Stimulated activated naive B cell treated with anti-CD40 and anti-IgM and Interleukin-4, amounts not matched to agents 10 μg/mL and 1 μg/mL and 100 μg/mL, for 72 hours (primary cell): ENCODE data around the gene TRIM54.
A peak's percentile ranks its signal among the peaks of the same experiment; 100 is the strongest.
"Not testable (repeated sequence)": the region's sequence is repeated elsewhere in the genome, so short reads cannot be mapped to it uniquely, and the experiment has no call there.

Experiments used
- ATAC-seq, 2 donors: fragments of 150-1000 bp; cut with Tn5 transposase; replicated peaks; 2 replicates each; pipeline ENCODE4 v1.10.0; 2021; ENCODE audit warnings: moderate library complexity in 1 of 2
- DNase-seq: peaks from one replicate; pipeline ENCODE4 v3.0.0; 2021
- H3K27ac Mint-ChIP-seq: one replicate; pipeline ENCODE4 v1.8.0; 2022; ENCODE audit warnings: mild to moderate bottlenecking, mixed read lengths
- H3K27me3 Mint-ChIP-seq, 2 donors: one replicate each; pipeline ENCODE4 v1.8.0; 2022; ENCODE audit warnings: mixed read lengths in 2 of 2
- H3K36me3 Mint-ChIP-seq, 2 donors: one replicate each; pipeline ENCODE4 v1.8.0; 2022; ENCODE audit warnings: mixed read lengths in 2 of 2, mild to moderate bottlenecking in 1 of 2
- H3K4me1 Mint-ChIP-seq, 2 donors: one replicate each; pipeline ENCODE4 v1.8.0; 2022; ENCODE audit warnings: mixed read lengths in 2 of 2, mild to moderate bottlenecking in 1 of 2
- H3K4me3 Mint-ChIP-seq, 2 donors: one replicate each; pipeline ENCODE4 v1.8.0; 2022; ENCODE audit warnings: mild to moderate bottlenecking in 2 of 2, mixed read lengths in 2 of 2, moderate library complexity in 1 of 2
- H3K9me3 Mint-ChIP-seq, 2 donors: one replicate each; pipeline ENCODE4 v1.8.0; 2022; ENCODE audit warnings: mixed read lengths in 2 of 2, mild to moderate bottlenecking in 1 of 2

The TRIM54 gene

GRCh38 chr2:27305516-27305915, 23.3 kb downstream of the TRIM54 start:
- no peak for DNase-seq
- ATAC-seq: no peak
- H3K27ac Mint-ChIP-seq: no peak overlapping the region
- no peaks in the 10 kb centered on the region for H3K9me3 Mint-ChIP-seq
- peaks cover 13 to 19% of the 10 kb centered on the region in 2 donors for H3K36me3 Mint-ChIP-seq
- H3K27me3 Mint-ChIP-seq: peaks cover 24 to 32% of the 10 kb centered on the region in 2 donors
- peaks cover 7 to 15% of the 10 kb centered on the region in 2 donors for H3K4me1 Mint-ChIP-seq
- H3K4me3 Mint-ChIP-seq: peak overlapping the region in 1 of 2 donors; percentile 4

- DNase-seq (no peak), ATAC-seq (peak in 1 of 2 donors; percentile 19)
- Mint-ChIP-seq H3K36me3 (peaks cover 13 to 22% of the 10 kb centered on the region in 2 donors), H3K27ac (no peak overlapping the region), H3K4me3 (peak overlapping the region; percentile 69 to 78), H3K4me1 (peaks cover 7 to 15% of the 10 kb centered on the region in 2 donors), H3K9me3 (no peaks in the 10 kb centered on the region), H3K27me3 (peaks cover 24 to 32% of the 10 kb centered on the region in 2 donors)
Measured at GRCh38 chr2:27306136-27306535, 23.9 kb downstream of the TRIM54 start.

DNA sequence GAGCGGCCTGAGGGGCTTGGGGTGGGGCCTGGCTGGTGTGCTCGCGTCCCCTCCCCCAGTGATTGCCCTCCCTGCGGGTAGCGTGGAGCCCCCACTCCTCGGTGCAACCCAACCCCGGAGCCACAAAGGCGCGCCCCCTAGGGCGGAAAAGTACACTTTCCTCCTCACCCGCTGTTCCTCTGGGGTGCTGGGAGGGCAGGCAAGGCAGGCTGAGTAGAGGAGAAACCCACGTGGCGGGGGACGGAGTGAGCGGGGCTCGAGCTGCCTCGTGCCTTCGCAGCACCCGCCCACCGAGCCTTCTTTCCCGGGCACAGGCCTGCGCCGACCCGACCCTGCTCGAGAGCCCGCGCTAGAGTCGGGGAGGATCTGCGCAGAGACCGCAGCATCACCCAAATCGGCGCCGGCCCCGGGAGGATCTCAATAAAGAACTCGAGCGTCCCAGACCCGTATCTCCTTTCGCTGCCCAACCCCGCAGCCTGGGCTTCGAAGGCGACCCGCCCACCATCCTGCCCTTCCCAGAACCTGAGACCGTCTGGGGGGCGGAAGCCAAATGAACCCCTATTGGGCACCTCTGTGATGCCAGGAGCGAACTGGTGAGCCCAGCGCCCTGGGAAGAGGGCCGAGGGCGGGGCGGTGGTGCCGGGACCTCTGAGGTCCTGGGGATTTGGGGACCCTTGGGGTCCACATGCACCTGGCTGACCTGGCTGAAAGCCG, 24.5 kb downstream of the TRIM54 start:
- Mint-ChIP-seq H3K36me3 (peaks cover 18 to 28% of the 10 kb centered on the region in 2 donors), H3K4me1 (peaks cover 7 to 15% of the 10 kb centered on the region in 2 donors), H3K9me3 (no peaks in the 10 kb centered on the region), H3K27me3 (peaks cover 24 to 32% of the 10 kb centered on the region in 2 donors), H3K4me3 (peak overlapping the region; percentile 69 to 78), H3K27ac (no peak overlapping the region)
- DNase-seq: peak; percentile 16
- ATAC-seq: peak; percentile 53 to 58

GRCh38 chr2:27307287-27307544, 25.0 kb downstream of the TRIM54 start:
- Mint-ChIP-seq H3K4me3 (peak overlapping the region; percentile 69 to 78), H3K4me1 (peaks cover 7 to 15% of the 10 kb centered on the region in 2 donors), H3K36me3 (peaks cover 22 to 30% of the 10 kb centered on the region in 2 donors), H3K27me3 (peaks cover 24 to 32% of the 10 kb centered on the region in 2 donors), H3K9me3 (no peaks in the 10 kb centered on the region), H3K27ac (no peak overlapping the region)
- ATAC-seq (no peak), DNase-seq (no peak)

GRCh38 chr2:27307545-27308358, 25.5 kb downstream of the TRIM54 start:
- Mint-ChIP-seq H3K4me3 (no peak overlapping the region), H3K9me3 (no peaks in the 10 kb centered on the region)

DNA sequence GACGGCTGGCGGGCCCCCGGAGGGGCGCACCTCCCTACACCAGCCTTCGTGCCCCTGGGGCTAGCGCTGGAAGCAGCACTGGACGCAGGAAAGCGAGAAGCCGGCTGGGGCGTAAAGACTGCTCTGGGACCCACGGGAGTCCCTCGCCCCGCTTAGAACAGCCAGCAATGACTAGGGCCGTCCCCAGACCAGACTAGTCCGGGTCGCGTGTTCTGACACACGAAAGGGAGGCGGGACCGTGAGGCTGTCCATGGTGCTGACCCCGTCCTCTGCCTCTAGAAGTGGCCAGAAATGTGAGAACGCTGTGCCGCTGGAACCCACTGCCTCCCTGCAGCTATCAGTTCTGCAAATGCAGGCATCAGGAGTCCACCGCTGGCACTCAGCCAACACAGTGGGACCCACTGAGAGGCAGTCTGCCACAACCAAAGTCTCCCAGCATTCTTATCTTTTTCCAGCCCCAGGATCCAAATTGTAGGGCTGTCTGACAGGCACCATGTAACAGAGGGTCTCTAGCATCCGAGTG, 26.2 kb downstream of the TRIM54 start, which contains the start of gene UCN:
Gene UCN (minus strand): TSS at position 87 of the 523 bp plus-strand sequence. CDS start 550 bp downstream, outside the sequence.
- Mint-ChIP-seq H3K4me1 (peaks cover 5 to 15% of the 10 kb centered on the region in 2 donors), H3K9me3 (no peaks in the 10 kb centered on the region), H3K27me3 (peaks cover 24 to 32% of the 10 kb centered on the region in 2 donors), H3K27ac (no peak within 1 kb of the TSS), H3K4me3 (peak within 1 kb of the TSS; percentile 69 to 78), H3K36me3 (peaks cover 30 to 39% of the 10 kb centered on the region in 2 donors)
- ATAC-seq: no peak
- DNase-seq: no peak

More at GRCh38 chr2:27307545-27308358, 25.5 kb downstream of the TRIM54 start:
- Mint-ChIP-seq H3K27ac (no peak overlapping the region), H3K4me1 (peaks cover 7 to 15% of the 10 kb centered on the region in 2 donors), H3K36me3 (peaks cover 26 to 35% of the 10 kb centered on the region in 2 donors), H3K27me3 (peaks cover 24 to 32% of the 10 kb centered on the region in 2 donors)
- no peak for DNase-seq
- ATAC-seq: no peak

GRCh38 chr2:27309651-27310050, 27.4 kb downstream of the TRIM54 start:
- peaks cover 31 to 39% of the 10 kb centered on the region in 2 donors for H3K36me3 Mint-ChIP-seq
- peaks cover 19 to 28% of the 10 kb centered on the region in 2 donors for H3K27me3 Mint-ChIP-seq
- DNase-seq: no peak
- peaks cover 5 to 15% of the 10 kb centered on the region in 2 donors for H3K4me1 Mint-ChIP-seq
- ATAC-seq: no peak
- no peak overlapping the region for H3K27ac Mint-ChIP-seq
- no peaks in the 10 kb centered on the region for H3K9me3 Mint-ChIP-seq
- no peak overlapping the region for H3K4me3 Mint-ChIP-seq

DNA sequence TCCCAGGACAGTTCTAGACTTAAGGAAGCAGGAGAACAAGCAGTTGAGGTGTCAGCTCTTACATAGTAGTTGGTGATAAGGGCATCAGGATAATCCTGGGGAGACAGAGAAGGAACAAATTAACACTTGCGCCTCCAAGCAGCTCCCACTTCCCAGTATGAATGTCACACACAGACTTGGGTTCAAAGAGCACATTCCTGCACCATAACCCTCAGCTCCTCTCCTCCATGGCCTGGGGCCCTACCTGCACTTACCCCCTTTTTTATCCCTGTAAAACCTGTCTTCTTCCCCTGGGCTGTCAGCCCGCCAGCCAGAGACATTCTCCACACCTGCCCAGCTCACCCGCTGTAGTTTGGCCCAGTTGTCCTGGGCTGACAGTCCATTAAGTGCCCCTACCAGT, 29.9 kb downstream of the TRIM54 start:
- Mint-ChIP-seq H3K4me3 (no peak overlapping the region), H3K27me3 (peaks cover 2 to 3% of the 10 kb centered on the region in 2 donors), H3K36me3 (peaks cover 36 to 52% of the 10 kb centered on the region in 2 donors), H3K9me3 (no peaks in the 10 kb centered on the region), H3K27ac (peak overlapping the region; percentile 68), H3K4me1 (peaks cover 1 to 3% of the 10 kb centered on the region in 2 donors)
- ATAC-seq (no peak), DNase-seq (no peak)

DNA sequence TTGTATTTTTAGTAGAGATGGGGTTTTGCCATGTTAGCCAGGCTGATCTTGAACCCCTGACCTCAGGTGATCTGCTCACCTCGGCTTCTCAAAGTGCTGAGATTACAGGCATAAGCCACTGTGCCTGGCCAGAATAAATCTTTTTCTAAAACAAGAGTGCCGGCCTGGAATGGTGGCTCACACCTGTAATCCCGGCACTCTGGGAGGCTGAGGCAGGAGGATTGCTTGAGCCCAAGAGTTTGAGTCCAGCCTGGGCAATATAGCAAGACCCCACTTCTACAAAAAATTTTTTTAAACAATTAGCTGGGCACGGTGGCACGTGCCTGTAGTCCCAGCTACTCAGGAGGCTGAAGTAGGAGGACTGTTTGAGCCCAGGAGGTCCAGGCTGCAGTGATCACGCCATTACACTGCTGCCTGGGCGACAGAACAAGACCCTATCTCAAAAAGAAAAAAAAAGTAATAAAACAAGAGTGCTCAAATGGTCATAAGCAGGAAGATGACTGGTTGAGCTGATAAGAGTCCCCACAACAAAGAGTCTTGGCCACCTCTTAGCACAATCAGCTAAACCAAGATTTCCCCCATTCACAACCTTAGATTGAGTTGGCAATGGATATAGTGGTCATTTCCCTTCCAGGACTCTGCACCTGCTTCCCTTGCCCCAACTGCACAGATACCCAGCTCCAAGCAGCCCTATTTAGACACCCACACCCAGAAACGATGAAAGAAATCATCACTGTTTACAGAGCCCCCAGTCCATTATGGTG, 31.8 kb downstream of the TRIM54 start:
- no peak for DNase-seq
- no peaks in the 10 kb centered on the region for H3K27me3 Mint-ChIP-seq
- no peak overlapping the region for H3K4me3 Mint-ChIP-seq
- no peak overlapping the region for H3K27ac Mint-ChIP-seq
- H3K9me3 Mint-ChIP-seq: no peaks in the 10 kb centered on the region
- no peaks in the 10 kb centered on the region for H3K4me1 Mint-ChIP-seq
- H3K36me3 Mint-ChIP-seq: peaks cover 32 to 48% of the 10 kb centered on the region in 2 donors
- no peak for ATAC-seq

DNA sequence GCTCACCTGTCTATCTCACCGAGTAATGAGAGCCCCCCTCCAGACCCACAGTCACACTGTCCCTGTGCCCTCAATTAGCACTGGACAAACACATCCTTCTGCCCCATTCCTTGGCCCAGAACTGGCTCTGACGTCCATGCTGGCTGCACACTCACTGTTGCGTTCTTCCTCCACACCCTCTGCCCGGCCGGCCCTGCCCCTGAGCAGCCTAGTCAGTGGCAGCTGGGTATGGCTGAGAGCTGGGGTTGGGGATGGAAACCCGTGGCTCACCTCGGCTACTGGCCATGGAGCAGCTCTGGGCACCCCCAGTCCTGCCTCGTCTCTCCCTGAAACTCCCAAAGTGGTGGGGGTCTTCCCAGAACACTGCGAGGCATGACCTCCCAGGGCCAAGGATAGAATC, 32.5 kb downstream of the TRIM54 start:
- Mint-ChIP-seq H3K27me3 (no peaks in the 10 kb centered on the region), H3K36me3 (peaks cover 29 to 42% of the 10 kb centered on the region in 2 donors), H3K9me3 (no peaks in the 10 kb centered on the region), H3K27ac (peak overlapping the region; percentile 77), H3K4me1 (no peaks in the 10 kb centered on the region), H3K4me3 (no peak overlapping the region)
- ATAC-seq (no peak), DNase-seq (no peak)

DNA sequence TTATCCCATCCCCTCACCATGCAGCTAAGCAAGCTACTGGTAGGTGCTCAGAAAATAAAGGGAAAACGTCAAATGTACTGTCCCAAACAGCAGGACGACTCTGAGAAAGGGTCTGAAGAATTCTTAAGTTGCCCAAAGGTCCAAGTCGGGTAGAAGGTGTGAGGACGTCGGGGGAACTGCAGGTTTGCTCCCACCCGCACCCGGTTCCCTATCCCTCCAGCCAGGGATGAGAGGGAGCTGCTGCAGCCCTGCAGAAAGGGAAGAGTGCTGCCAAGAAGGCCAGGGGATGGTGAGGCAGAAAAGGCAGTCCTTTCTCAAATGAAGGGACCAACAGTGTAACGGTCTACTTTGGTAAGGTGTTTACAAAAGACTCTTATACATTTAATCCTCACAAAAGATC, 32.9 kb downstream of the TRIM54 start:
- Mint-ChIP-seq H3K9me3 (no peaks in the 10 kb centered on the region), H3K27me3 (no peaks in the 10 kb centered on the region), H3K36me3 (peaks cover 27 to 39% of the 10 kb centered on the region in 2 donors), H3K27ac (no peak overlapping the region), H3K4me1 (no peaks in the 10 kb centered on the region), H3K4me3 (no peak overlapping the region)
- DNase-seq (no peak), ATAC-seq (no peak)

- peaks cover 5 to 11% of the 10 kb centered on the region in 2 donors for H3K4me1 Mint-ChIP-seq
- H3K27ac Mint-ChIP-seq: no peak overlapping the region
- H3K4me3 Mint-ChIP-seq: no peak overlapping the region
- DNase-seq: no peak
- no peak for ATAC-seq
- H3K36me3 Mint-ChIP-seq: peaks cover 20 to 30% of the 10 kb centered on the region in 2 donors
- no peaks in the 10 kb centered on the region for H3K9me3 Mint-ChIP-seq
- H3K27me3 Mint-ChIP-seq: no peaks in the 10 kb centered on the region
Measured at GRCh38 chr2:27316655-27317412, 34.6 kb downstream of the TRIM54 start.

DNA sequence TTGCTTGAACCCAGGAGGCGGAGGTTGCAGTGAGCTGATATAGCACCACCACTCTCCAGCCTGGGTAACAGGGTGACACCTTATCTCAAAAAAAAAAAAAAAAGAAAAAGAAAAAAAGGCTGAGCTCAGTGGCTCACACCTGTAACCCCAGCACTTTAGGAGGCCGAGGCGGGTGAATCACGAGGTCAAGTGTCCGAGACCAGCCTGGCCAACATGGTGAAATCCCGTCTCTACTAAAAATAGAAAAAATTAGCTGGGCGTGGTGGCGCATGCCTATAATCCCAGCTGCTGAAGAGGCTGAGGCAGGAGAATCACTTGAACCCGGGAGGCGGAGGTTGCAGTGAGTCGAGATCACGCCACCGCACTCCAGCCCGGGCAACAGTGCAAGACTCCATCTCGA, 37.6 kb downstream of the TRIM54 start:
- DNase-seq, H3K4me3 Mint-ChIP-seq, H3K9me3 Mint-ChIP-seq, H3K27ac Mint-ChIP-seq, ATAC-seq, H3K27me3 Mint-ChIP-seq: not testable (repeated sequence)
- Mint-ChIP-seq H3K4me1 (peaks cover 9 to 25% of the 10 kb centered on the region in 2 donors), H3K36me3 (peaks cover 11 to 23% of the 10 kb centered on the region in 2 donors)
